CD4-positive, CD25-positive, alpha-beta regulatory T cell (primary cell): ENCODE data around the gene TRIP12. TPM values are rescaled to one million over a fixed set of nuclear protein-coding genes. Genes with fewer than 3 reads are reported as not detected.
"Not testable (repeated sequence)": the region's sequence is repeated elsewhere in the genome, so short reads cannot be mapped to it uniquely, and the experiment has no call there.

Experiments
- ATAC-seq, 2 donors: fragments of 150-1000 bp; cut with Tn5 transposase; one replicate each; pipeline ENCODE4 v1.10.0; 2021; ENCODE audit warnings: low read depth in 2 of 2, moderate number of reproducible peaks in 2 of 2, moderate library complexity in 1 of 2
- DNase-seq, 3 donors: peaks; one replicate each; pipeline versions ENCODE4 v3.0.0 to v3.0.0-alpha.2; 2012 to 2022; ENCODE audit warnings: mixed read lengths in 1 of 3
- H3K27ac ChIP-seq: one replicate; pipeline ENCODE4 v1.7.0; 2013; ENCODE audit warnings: mild to moderate bottlenecking, low read length; ENCODE audit not compliant: insufficient read depth, poor library complexity, severe bottlenecking
- H3K27me3 ChIP-seq: one replicate; pipeline ENCODE4 v1.7.0; 2013; ENCODE audit warnings: low read length; ENCODE audit not compliant: control insufficient read depth, insufficient read depth
- H3K36me3 ChIP-seq: one replicate; pipeline ENCODE4 v1.7.0; 2013; ENCODE audit warnings: mild to moderate bottlenecking, low read length, moderate library complexity; ENCODE audit not compliant: control insufficient read depth, insufficient read depth
- H3K4me1 ChIP-seq: 2 replicates; pipeline ENCODE4 v1.7.0; 2013; ENCODE audit warnings: mild to moderate bottlenecking, low read length; ENCODE audit not compliant: insufficient read depth, control insufficient read depth, poor library complexity, severe bottlenecking
- H3K4me3 ChIP-seq: one replicate; pipeline ENCODE4 v1.7.0; 2013; ENCODE audit warnings: low read depth, mild to moderate bottlenecking, low read length, moderate library complexity
- H3K9me3 ChIP-seq, 2 experiments: 1 replicate in 1 of 2; 2 replicates in 1 of 2; pipeline ENCODE4 v1.7.0; 2013; ENCODE audit warnings: low read length in 2 of 2, mild to moderate bottlenecking in 1 of 2, moderate library complexity in 1 of 2; ENCODE audit not compliant: control insufficient read depth in 2 of 2
- H3K27ac Mint-ChIP-seq, 3 donors: one replicate each; pipeline ENCODE4 v1.8.0; 2020 to 2022; ENCODE audit warnings: mild to moderate bottlenecking in 3 of 3, mixed read lengths in 3 of 3, moderate library complexity in 2 of 3
- H3K27me3 Mint-ChIP-seq: one replicate; pipeline ENCODE4 v1.8.0; 2022; ENCODE audit warnings: mild to moderate bottlenecking, mixed read lengths
- H3K36me3 Mint-ChIP-seq: one replicate; pipeline ENCODE4 v1.8.0; 2020; ENCODE audit warnings: mixed read lengths
- H3K4me1 Mint-ChIP-seq, 4 donors: one replicate each; pipeline ENCODE4 v1.8.0; 2020 to 2022; ENCODE audit warnings: mixed read lengths in 4 of 4, mild to moderate bottlenecking in 1 of 4
- H3K4me3 Mint-ChIP-seq, 4 donors: one replicate each; pipeline ENCODE4 v1.8.0; 2020 to 2022; ENCODE audit warnings: mild to moderate bottlenecking in 4 of 4, mixed read lengths in 4 of 4, moderate library complexity in 3 of 4
- H3K9me3 Mint-ChIP-seq, 7 donors: one replicate each; pipeline ENCODE4 v1.8.0; 2020 to 2022; ENCODE audit warnings: mixed read lengths in 7 of 7, mild to moderate bottlenecking in 3 of 7, moderate library complexity in 2 of 7
- polyA plus RNA-seq, 4 donors: library from polyadenylated mRNA; unstranded; fragments of 300-500 nt; fragmentation: Illumina TruSeq; gene quantifications; one replicate each; pipeline ENCODE4 v1.2.3, GENCODE V29; 2021
- total RNA-seq: library from RNA; stranded (reverse); gene quantifications from one replicate; pipeline ENCODE4 v1.2.3, GENCODE V29; 2022

The TRIP12 gene
- total and polyA plus RNA-seq, 5 donors from 2014 or later: 40.5 to 216 (median 48.3) TPM

- no peak overlapping the region for H3K27ac ChIP-seq
- no peak for DNase-seq
- ATAC-seq: no peak
- no peaks in the 10 kb centered on the region for H3K27me3 ChIP-seq
- Mint-ChIP-seq H3K27ac (no peak overlapping the region), H3K9me3 (no peaks in the 10 kb centered on the region), H3K27me3 (no peaks in the 10 kb centered on the region), H3K4me1 (peaks cover 23 to 80% (median 60%) of the 10 kb centered on the region in 4 donors), H3K4me3 (no peak overlapping the region), H3K36me3 (peaks cover 26% of the 10 kb centered on the region)
- H3K9me3 ChIP-seq: no peaks in the 10 kb centered on the region
- peaks cover 14% of the 10 kb centered on the region for H3K36me3 ChIP-seq
- H3K4me3 ChIP-seq: no peak overlapping the region
- peaks cover 40% of the 10 kb centered on the region for H3K4me1 ChIP-seq
Measured at GRCh38 chr2:229901819-229902218, 20.0 kb downstream of the TRIP12 start.

- not testable (repeated sequence) for H3K36me3 ChIP-seq, H3K27me3 ChIP-seq, H3K27me3 Mint-ChIP-seq, H3K27ac Mint-ChIP-seq, ATAC-seq, H3K9me3 ChIP-seq, H3K27ac ChIP-seq, DNase-seq, H3K9me3 Mint-ChIP-seq
- H3K36me3 Mint-ChIP-seq: peaks cover 24% of the 10 kb centered on the region
- H3K4me3 Mint-ChIP-seq: peak overlapping the region in 1 of 4 donors; percentile 61
- H3K4me1 Mint-ChIP-seq: peaks cover 23 to 86% (median 58%) of the 10 kb centered on the region in 4 donors
- Histone ChIP-seq H3K4me3 (peak overlapping the region; percentile 1), H3K4me1 (peaks cover 41% of the 10 kb centered on the region)
Measured at GRCh38 chr2:229900514-229900913, 21.3 kb downstream of the TRIP12 start.

- peaks cover 9% of the 10 kb centered on the region for H3K36me3 ChIP-seq
- H3K27me3 ChIP-seq: no peaks in the 10 kb centered on the region
- Mint-ChIP-seq H3K36me3 (peaks cover 19% of the 10 kb centered on the region), H3K27me3 (no peaks in the 10 kb centered on the region), H3K9me3 (no peaks in the 10 kb centered on the region), H3K27ac (no peak overlapping the region), H3K4me1 (peaks cover 25 to 85% (median 55%) of the 10 kb centered on the region in 4 donors), H3K4me3 (peak overlapping the region in 1 of 4 donors; percentile 61)
- DNase-seq (no peak), ATAC-seq (no peak)
- H3K4me3 ChIP-seq: peak overlapping the region; percentile 1
- peaks cover 41% of the 10 kb centered on the region for H3K4me1 ChIP-seq
- H3K9me3 ChIP-seq: no peaks in the 10 kb centered on the region
- H3K27ac ChIP-seq: no peak overlapping the region
Measured at GRCh38 chr2:229900012-229900411, 21.8 kb downstream of the TRIP12 start.

GRCh38 chr2:229899604-229900003, 22.2 kb downstream of the TRIP12 start:
- peaks cover 21% of the 10 kb centered on the region for H3K36me3 Mint-ChIP-seq
- peaks cover 10% of the 10 kb centered on the region for H3K36me3 ChIP-seq
- ATAC-seq: no peak
- no peaks in the 10 kb centered on the region for H3K9me3 ChIP-seq
- no peak for DNase-seq
- H3K27ac ChIP-seq: no peak overlapping the region
- no peaks in the 10 kb centered on the region for H3K27me3 Mint-ChIP-seq
- H3K27me3 ChIP-seq: no peaks in the 10 kb centered on the region
- H3K9me3 Mint-ChIP-seq: no peaks in the 10 kb centered on the region
- peak overlapping the region; percentile 6 to 59 (median 42) for H3K4me3 Mint-ChIP-seq
- H3K4me1 Mint-ChIP-seq: peaks cover 27 to 85% (median 56%) of the 10 kb centered on the region in 4 donors
- no peak overlapping the region for H3K4me3 ChIP-seq
- H3K27ac Mint-ChIP-seq: peak overlapping the region in 2 of 3 donors; percentile 39 to 43
- H3K4me1 ChIP-seq: peaks cover 41% of the 10 kb centered on the region

GRCh38 chr2:229896857-229897256, 25.0 kb downstream of the TRIP12 start:
- Mint-ChIP-seq H3K27me3 (no peaks in the 10 kb centered on the region), H3K4me1 (peaks cover 42 to 85% (median 48%) of the 10 kb centered on the region in 4 donors), H3K9me3 (no peaks in the 10 kb centered on the region), H3K36me3 (peaks cover 18% of the 10 kb centered on the region), H3K27ac (peak overlapping the region; percentile 31 to 76 (median 39)), H3K4me3 (peak overlapping the region in 2 of 4 donors; percentile 3 to 61)
- Histone ChIP-seq H3K36me3 (peaks cover 5% of the 10 kb centered on the region), H3K4me1 (peaks cover 41% of the 10 kb centered on the region), H3K27me3 (no peaks in the 10 kb centered on the region), H3K9me3 (no peaks in the 10 kb centered on the region), H3K27ac (peak overlapping the region; percentile 31), H3K4me3 (peak overlapping the region; percentile 61)
- ATAC-seq: peak; percentile 77 to 82
- peak in 2 of 3 donors; percentile 21 to 48 for DNase-seq

GRCh38 chr2:229889023-229889422, 32.8 kb downstream of the TRIP12 start:
- H3K27ac Mint-ChIP-seq: peak overlapping the region in 2 of 3 donors; percentile 5 to 57
- DNase-seq (no peak), ATAC-seq (no peak)
- peaks cover 39 to 70% (median 48%) of the 10 kb centered on the region in 4 donors for H3K4me1 Mint-ChIP-seq
- no peaks in the 10 kb centered on the region for H3K27me3 ChIP-seq
- no peak overlapping the region for H3K27ac ChIP-seq
- H3K36me3 ChIP-seq: peaks cover 5% of the 10 kb centered on the region
- no peak overlapping the region for H3K4me3 Mint-ChIP-seq
- H3K27me3 Mint-ChIP-seq: no peaks in the 10 kb centered on the region
- H3K9me3 Mint-ChIP-seq: no peaks in the 10 kb centered on the region
- no peak overlapping the region for H3K4me3 ChIP-seq
- peaks cover 18% of the 10 kb centered on the region for H3K4me1 ChIP-seq
- H3K36me3 Mint-ChIP-seq: peaks cover 13% of the 10 kb centered on the region
- no peaks in the 10 kb centered on the region for H3K9me3 ChIP-seq

GRCh38 chr2:229888031-229888430, 33.8 kb downstream of the TRIP12 start:
- no peaks in the 10 kb centered on the region for H3K9me3 Mint-ChIP-seq
- no peak overlapping the region for H3K27ac ChIP-seq
- peaks cover 38 to 70% (median 51%) of the 10 kb centered on the region in 4 donors for H3K4me1 Mint-ChIP-seq
- H3K36me3 Mint-ChIP-seq: peaks cover 6% of the 10 kb centered on the region
- H3K4me3 ChIP-seq: no peak overlapping the region
- DNase-seq: no peak
- peak overlapping the region in 2 of 4 donors; percentile 17 to 54 for H3K4me3 Mint-ChIP-seq
- no peak for ATAC-seq
- no peaks in the 10 kb centered on the region for H3K27me3 Mint-ChIP-seq
- H3K36me3 ChIP-seq: peaks cover 5% of the 10 kb centered on the region
- no peaks in the 10 kb centered on the region for H3K27me3 ChIP-seq
- peak overlapping the region in 1 of 3 donors; percentile 79 for H3K27ac Mint-ChIP-seq
- peaks cover 18% of the 10 kb centered on the region for H3K4me1 ChIP-seq
- H3K9me3 ChIP-seq: no peaks in the 10 kb centered on the region

GRCh38 chr2:229887441-229887840, 34.4 kb downstream of the TRIP12 start:
- H3K4me1 Mint-ChIP-seq: peaks cover 40 to 72% (median 55%) of the 10 kb centered on the region in 4 donors
- Histone ChIP-seq H3K27me3 (no peaks in the 10 kb centered on the region), H3K4me1 (peaks cover 20% of the 10 kb centered on the region), H3K27ac (no peak overlapping the region), H3K36me3 (peaks cover 5% of the 10 kb centered on the region), H3K4me3 (no peak overlapping the region), H3K9me3 (no peaks in the 10 kb centered on the region)
- DNase-seq (no peak), ATAC-seq (no peak)
- H3K9me3 Mint-ChIP-seq: no peaks in the 10 kb centered on the region
- H3K36me3 Mint-ChIP-seq: peaks cover 3% of the 10 kb centered on the region
- H3K27ac Mint-ChIP-seq: peak overlapping the region in 2 of 3 donors; percentile 57 to 86
- no peaks in the 10 kb centered on the region for H3K27me3 Mint-ChIP-seq
- H3K4me3 Mint-ChIP-seq: no peak overlapping the region
